ENCODE results near the gene MESD. TPM values are rescaled to one million over a fixed set of nuclear protein-coding genes. Genes with fewer than 3 reads are reported as not detected.

MESD gene
- total RNA-seq, 1 donor from 2014 or later, result 12.5 TPM

GRCh38 chr15:81016489-81017068, 27.0 kb upstream of the MESD start:
- intact Hi-C loops (cut with DNase I), result no loop called here

GRCh38 chr15:81015621-81016488, 26.2 kb upstream of the MESD start:
- intact Hi-C loops (cut with DNase I), result no loop called here

More at GRCh38 chr15:81016489-81017068, 27.0 kb upstream of the MESD start:
- no peak for DNase-seq (ENCODE audit: low spot score)

GRCh38 chr15:81014446-81015093, 25.0 kb upstream of the MESD start:
- no peak for DNase-seq (ENCODE audit: low spot score)
- intact Hi-C loops (cut with DNase I), result no loop called here

More at GRCh38 chr15:81015621-81016488, 26.2 kb upstream of the MESD start:
- DNase-seq (ENCODE audit: low spot score), result no peak

- no peak for DNase-seq (ENCODE audit: low spot score)
- intact Hi-C loops (cut with DNase I), result no loop called here
Measured at GRCh38 chr15:81013396-81013929, 23.8 kb upstream of the MESD start.

GRCh38 chr15:81012588-81012987, 23.0 kb upstream of the MESD start:
- intact Hi-C loops (cut with DNase I), result no loop called here
- DNase-seq (ENCODE audit: low spot score), result no peak

- no peak for DNase-seq (ENCODE audit: low spot score)
- intact Hi-C loops (cut with DNase I), result no loop called here
Measured at GRCh38 chr15:81011593-81011992, 22.0 kb upstream of the MESD start.

GRCh38 chr15:81010086-81010485, 20.5 kb upstream of the MESD start:
- intact Hi-C loops (cut with DNase I), result no loop called here
- no peak for DNase-seq (ENCODE audit: low spot score)

GRCh38 chr15:81008312-81008711, 18.7 kb upstream of the MESD start:
- DNase-seq (ENCODE audit: low spot score), result no peak
- intact Hi-C loops (cut with DNase I), result no loop called here

GRCh38 chr15:81007428-81008064, 17.9 kb upstream of the MESD start:
- intact Hi-C loops (cut with DNase I), result no loop called here
- no peak for DNase-seq (ENCODE audit: low spot score)

- DNase-seq (ENCODE audit: low spot score), result no peak
- intact Hi-C loops (cut with DNase I), result no loop called here
Measured at GRCh38 chr15:81006124-81006523, 16.5 kb upstream of the MESD start.

GRCh38 chr15:81003097-81003350, 13.4 kb upstream of the MESD start:
- intact Hi-C loops (cut with DNase I), result no loop called here
- no peak for DNase-seq (ENCODE audit: low spot score)

- intact Hi-C loops (cut with DNase I), result loop anchor here (1.0 kb wide), 1 partner anchor 97 kb away; no protein-coding TSS in a partner anchor
- DNase-seq (ENCODE audit: low spot score), result no peak
Measured at GRCh38 chr15:81002331-81003096, 12.9 kb upstream of the MESD start.

- intact Hi-C loops (cut with DNase I), result loop anchor here (1.0 kb wide), 1 partner anchor 97 kb away; no protein-coding TSS in a partner anchor
Measured at GRCh38 chr15:81002009-81002330, 12.4 kb upstream of the MESD start.

GRCh38 chr15:81001152-81002008, 11.8 kb upstream of the MESD start:
- intact Hi-C loops (cut with DNase I), result loop anchor here (1.0 kb wide), 1 partner anchor 98 kb away; no protein-coding TSS in a partner anchor
- DNase-seq (ENCODE audit: low spot score), result peak; percentile 81

More at GRCh38 chr15:81002009-81002330, 12.4 kb upstream of the MESD start:
- DNase-seq (ENCODE audit: low spot score), result no peak

- intact Hi-C loops (cut with DNase I), result no loop called here
- peak; percentile 95 for DNase-seq (ENCODE audit: low spot score)
Measured at GRCh38 chr15:81000624-81001151, 11.1 kb upstream of the MESD start, which contains the start of gene TLNRD1. Gene TLNRD1, plus strand, starts transcription at chr15:81000923. Its CDS starts 1,349 bp downstream, at chr15:81002272.

- intact Hi-C loops (cut with DNase I), result no loop called here
Measured at GRCh38 chr15:81000144-81000623, 10.6 kb upstream of the MESD start.

GRCh38 chr15:80999623-81000036, 10.0 kb upstream of the MESD start:
- no peak for DNase-seq (ENCODE audit: low spot score)
- intact Hi-C loops (cut with DNase I), result loop anchor here (5.0 kb wide), 1 partner anchor 268 kb away; no protein-coding TSS in a partner anchor

More at GRCh38 chr15:81000144-81000623, 10.6 kb upstream of the MESD start:
- DNase-seq (ENCODE audit: low spot score), result no peak

- intact Hi-C loops (cut with DNase I), result loop anchor here (5.0 kb wide), 1 partner anchor 269 kb away; no protein-coding TSS in a partner anchor
Measured at GRCh38 chr15:80998251-80998650, 8.6 kb upstream of the MESD start.

More at GRCh38 chr15:80998251-80998650, 8.6 kb upstream of the MESD start:
- DNase-seq (ENCODE audit: low spot score), result no peak

Measured in cardiac septum (tissue), 1 donor.